HG03354 (cell line): ENCODE measurements around the gene ATP8A2.

Source experiments
- ATAC-seq: cut with Tn5 transposase; IDR thresholded peaks from one replicate; pipeline ENCODE4 v1.9.1; 2021; ENCODE audit warnings: mild to moderate bottlenecking; ENCODE audit not compliant: unreplicated experiment, poor library complexity, severe bottlenecking

Gene ATP8A2

DNA sequence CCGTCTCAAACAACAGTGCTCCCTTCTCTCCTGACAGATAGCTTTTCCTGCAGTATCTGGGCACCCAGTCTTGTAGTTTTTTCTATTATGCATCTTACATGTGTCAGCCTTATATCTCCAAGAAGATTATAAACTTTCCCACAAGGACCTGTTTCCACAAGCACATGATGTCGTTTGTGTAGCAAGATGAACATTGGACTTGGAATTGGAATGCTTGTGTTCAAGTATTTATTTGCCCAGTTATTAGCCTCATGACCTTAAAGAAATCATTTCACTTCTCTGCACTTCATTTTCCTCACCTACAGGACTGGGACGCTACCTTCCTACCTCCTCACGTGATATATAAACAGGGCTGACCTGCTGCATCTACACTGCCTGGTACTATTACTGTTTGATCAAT lies 658.6 kb downstream of the ATP8A2 start:
- ATAC-seq = no peak

GRCh38 chr13:26034018-26034417 lies 662.2 kb downstream of the ATP8A2 start:
- no peak for ATAC-seq

DNA sequence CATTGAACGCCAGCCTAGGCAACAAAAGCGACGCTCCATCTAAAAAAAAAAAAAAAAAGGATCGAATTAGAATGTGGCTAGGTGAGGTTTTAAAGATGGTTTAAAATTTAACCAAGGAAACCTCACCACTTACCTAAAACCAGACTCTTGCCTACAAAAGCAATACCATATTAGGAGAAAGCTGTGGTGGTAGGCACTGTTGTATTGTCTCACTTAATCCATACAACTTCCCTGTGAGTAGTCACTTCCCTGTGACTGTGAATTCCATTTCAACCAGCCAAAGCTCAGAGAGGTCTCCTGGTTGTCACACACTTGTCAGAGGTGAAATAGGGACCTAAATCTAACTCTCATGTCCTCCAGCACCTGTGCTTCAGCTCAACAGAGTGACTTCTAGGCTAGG lies 664.6 kb downstream of the ATP8A2 start:
- no peak for ATAC-seq

- ATAC-seq = no peak
These were observed 665.5 kb downstream of the ATP8A2 start for GRCh38 chr13:26037302-26037701.

- no peak for ATAC-seq
These were observed 667.2 kb downstream of the ATP8A2 start for GRCh38 chr13:26038931-26039475.

DNA sequence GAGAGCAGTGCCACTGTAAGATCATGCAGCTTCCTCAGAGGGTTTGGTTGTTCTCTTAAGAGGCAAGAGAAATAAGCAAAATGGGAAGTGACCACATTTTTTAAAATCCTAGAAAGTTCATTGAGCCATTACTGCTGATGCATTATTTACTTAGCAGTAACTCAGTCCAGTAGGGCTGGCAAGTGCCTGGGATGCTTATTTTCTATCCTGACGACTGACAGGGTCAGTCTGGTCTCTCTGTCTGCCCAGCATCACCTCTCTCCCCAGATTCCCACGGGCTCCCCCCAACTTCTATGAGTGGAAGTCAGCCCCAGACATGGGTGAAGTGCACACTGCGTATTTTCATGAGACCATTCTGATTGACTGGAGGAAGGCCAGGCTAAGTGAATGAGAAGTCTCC lies 669.7 kb downstream of the ATP8A2 start:
- ATAC-seq = no peak

GRCh38 chr13:26042785-26043184 lies 671.0 kb downstream of the ATP8A2 start:
- no peak for ATAC-seq

- no peak for ATAC-seq
These were observed 673.4 kb downstream of the ATP8A2 start for GRCh38 chr13:26045142-26045541.

DNA sequence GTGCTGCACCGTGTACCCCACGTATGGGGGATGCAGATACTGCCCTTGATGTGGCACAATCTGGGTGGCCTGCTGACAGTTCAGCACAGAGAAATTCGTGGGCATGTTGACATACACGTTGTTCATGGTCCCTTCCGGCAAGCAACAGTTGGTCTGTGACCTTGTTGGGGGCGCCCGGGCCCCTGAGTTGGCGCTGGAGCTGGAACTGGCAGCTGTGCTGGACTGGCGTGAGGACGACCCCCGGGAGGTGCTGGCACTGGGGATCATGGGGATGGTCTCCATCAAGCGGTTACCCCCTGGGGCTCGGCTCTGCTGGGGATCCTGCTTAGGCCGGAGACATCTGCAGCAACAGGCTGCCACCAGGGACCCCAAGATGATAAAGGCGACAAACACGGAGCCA lies 674.9 kb downstream of the ATP8A2 start:
- no peak for ATAC-seq

GRCh38 chr13:26047040-26047439 lies 675.3 kb downstream of the ATP8A2 start:
- no peak for ATAC-seq

DNA sequence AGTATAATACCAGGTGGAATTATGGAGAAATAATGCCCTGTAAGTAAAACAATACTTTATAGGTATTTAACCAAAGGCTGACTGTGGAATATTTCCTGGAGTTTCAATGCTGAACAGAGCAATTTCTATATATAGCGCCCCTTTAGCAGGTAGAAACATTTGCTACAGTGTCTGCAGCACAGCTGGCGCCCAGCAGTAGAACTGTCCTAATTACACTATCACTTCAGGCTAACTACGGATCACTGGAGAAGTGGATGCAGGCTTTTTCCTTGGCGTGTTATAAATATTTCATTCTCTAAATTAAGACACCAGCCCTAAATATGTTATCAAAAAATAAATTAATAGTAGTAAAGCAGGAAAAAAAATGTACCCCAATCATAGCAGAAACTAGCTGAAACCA lies 677.0 kb downstream of the ATP8A2 start:
- ATAC-seq = no peak

GRCh38 chr13:26050568-26051230 lies 678.9 kb downstream of the ATP8A2 start:
- no peak for ATAC-seq

DNA sequence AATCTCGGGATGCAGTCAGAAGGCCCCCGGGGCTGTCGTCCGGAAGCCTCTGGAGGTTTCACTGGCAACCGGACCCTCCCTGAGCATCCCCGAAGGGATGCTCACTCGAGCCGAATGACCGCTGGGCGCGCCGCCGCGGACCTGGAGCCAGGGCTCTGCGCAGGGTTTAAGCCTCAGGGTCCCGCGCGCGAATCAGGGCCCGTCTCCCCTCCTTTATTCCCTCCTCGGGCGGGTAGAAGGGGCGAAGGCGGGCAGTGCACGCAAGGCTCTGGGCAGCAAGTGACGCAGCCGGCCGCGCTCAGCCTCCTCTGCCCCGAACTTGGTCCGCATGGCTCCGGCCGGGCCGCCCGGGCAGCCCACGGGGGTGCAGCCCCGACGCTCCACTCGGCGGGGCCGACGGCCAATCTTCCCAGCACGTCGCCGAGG lies 679.5 kb downstream of the ATP8A2 start:
- ATAC-seq = no peak

GRCh38 chr13:26051657-26052311 lies 680.0 kb downstream of the ATP8A2 start, which contains the start of gene SHISA2:
Gene SHISA2 (minus strand): TSS chr13:26052016. CDS start chr13:26050975, 1,041 bp downstream.
- peak; percentile 46 for ATAC-seq

- ATAC-seq = no peak
These were observed 680.6 kb downstream of the ATP8A2 start for GRCh38 chr13:26052337-26052736.

DNA sequence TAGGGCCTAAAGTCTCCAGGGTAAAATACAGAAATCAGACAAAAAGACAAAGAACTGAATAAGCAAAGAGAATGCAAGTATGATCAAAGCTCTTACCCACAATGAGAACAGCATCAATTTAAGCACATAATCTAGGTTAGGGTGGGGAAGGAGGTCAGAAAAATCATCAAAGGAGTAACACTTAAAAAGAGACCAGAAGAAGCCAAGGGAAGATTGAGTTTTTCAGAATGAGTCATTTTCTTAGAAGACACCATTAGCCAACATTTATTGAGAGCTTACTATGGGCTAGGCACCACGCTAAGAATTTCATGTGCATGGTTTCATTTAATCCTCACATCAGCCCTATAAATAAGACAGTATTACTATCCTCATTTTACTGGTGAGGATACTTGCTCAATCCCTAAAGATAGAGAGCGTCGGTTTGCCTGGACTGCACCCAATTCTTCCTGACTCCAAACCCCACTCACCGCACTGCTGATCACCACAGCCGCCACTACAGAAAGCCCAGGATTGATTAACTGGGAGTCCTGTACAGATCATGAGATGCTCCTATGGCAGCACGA lies 681.7 kb downstream of the ATP8A2 start:
- ATAC-seq = no peak

GRCh38 chr13:26054896-26055295 lies 683.1 kb downstream of the ATP8A2 start:
- ATAC-seq = no peak

- no peak for ATAC-seq
These were observed 686.9 kb downstream of the ATP8A2 start for GRCh38 chr13:26058704-26059103.

DNA sequence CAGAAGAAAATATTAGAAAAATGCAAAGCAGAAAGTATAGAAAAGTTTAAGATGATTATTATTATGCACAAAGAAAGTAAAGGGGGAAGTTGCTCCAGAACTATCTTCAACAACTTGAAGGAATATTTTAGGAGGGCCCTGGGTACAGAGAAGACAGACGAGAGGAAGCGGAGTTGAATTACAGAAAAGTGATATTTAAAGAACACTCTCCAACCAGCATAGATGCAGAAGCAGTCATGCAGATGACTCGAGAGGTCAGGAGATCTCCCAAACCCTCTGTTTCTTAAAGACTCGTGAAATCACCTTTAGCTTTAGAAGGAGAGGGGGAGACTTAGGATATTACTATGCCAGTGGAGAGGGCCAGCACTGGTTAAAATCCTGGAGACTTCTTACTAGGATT lies 688.6 kb downstream of the ATP8A2 start:
- no peak for ATAC-seq

DNA sequence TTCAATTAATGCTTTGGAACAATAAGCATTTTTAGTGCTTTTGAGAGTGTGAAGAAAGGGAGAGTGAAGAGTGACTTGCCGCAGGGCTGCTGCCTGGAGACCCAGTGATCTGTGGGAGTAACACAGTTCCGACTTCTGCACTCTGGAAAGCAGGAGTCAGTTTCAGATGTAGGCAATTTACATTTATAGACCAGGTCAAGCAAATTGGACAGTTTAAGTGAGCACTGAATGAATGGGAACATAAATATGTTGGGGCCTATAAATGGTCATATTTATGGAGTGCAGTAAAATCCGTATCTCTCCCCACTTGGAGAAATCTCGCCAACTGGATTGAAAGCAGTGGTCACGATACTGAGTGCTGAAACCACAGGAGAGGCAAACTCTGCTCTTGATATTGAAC lies 689.5 kb downstream of the ATP8A2 start:
- ATAC-seq = no peak

DNA sequence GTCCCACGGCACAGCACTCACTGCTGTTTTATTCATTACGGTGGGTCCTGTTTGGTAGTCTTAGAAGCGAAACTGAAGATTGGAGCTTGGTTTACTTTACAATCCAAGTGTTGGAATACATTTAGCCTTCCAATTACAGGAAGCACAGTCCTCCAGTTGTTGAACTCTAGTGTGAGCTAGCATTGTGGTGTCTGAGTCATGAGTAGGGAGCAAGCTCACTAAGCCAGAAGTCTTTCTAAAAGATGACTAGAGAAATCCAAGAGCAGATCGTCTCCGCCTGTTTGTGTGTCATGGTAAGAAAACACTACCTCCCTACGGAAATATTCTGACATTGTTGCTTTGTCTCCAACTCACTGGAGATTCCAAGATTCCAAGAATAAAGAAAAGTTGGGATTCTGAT lies 690.2 kb downstream of the ATP8A2 start:
- no peak for ATAC-seq
